ENCODE measurements around the gene TNRC6B.
"Not testable (repeated sequence)": the region's sequence is repeated elsewhere in the genome, so short reads cannot be mapped to it uniquely, and the experiment has no call there.

Gene TNRC6B

GRCh38 chr22:40213478-40213877 is 35.8 kb downstream of the TNRC6B start:
- no peak for DNase-seq (ENCODE audit: low read depth, low spot score)

- no peak for DNase-seq (ENCODE audit: low read depth, low spot score)
Observed at GRCh38 chr22:40215266-40215665, 37.5 kb downstream of the TNRC6B start.

- DNase-seq (ENCODE audit: low read depth, low spot score): no peak
Observed at GRCh38 chr22:40216041-40216756, 38.5 kb downstream of the TNRC6B start.

GRCh38 chr22:40218152-40218551 is 40.4 kb downstream of the TNRC6B start:
- DNase-seq (ENCODE audit: low read depth, low spot score): no peak

GRCh38 chr22:40218723-40219294 is 41.1 kb downstream of the TNRC6B start:
- DNase-seq (ENCODE audit: low read depth, low spot score): no peak

- no peak for DNase-seq (ENCODE audit: low read depth, low spot score)
Observed at GRCh38 chr22:40220316-40221054, 42.8 kb downstream of the TNRC6B start.

GRCh38 chr22:40221055-40221414 is 43.3 kb downstream of the TNRC6B start:
- no peak for DNase-seq (ENCODE audit: low read depth, low spot score)

- not testable (repeated sequence) for DNase-seq (ENCODE audit: low read depth, low spot score)
Observed at GRCh38 chr22:40222979-40223378, 45.3 kb downstream of the TNRC6B start.

GRCh38 chr22:40224702-40225101 is 47.0 kb downstream of the TNRC6B start:
- DNase-seq (ENCODE audit: low read depth, low spot score): no peak

- no peak for DNase-seq (ENCODE audit: low read depth, low spot score)
Observed at GRCh38 chr22:40226620-40227019, 48.9 kb downstream of the TNRC6B start.

- DNase-seq (ENCODE audit: low read depth, low spot score): no peak
Observed at GRCh38 chr22:40231618-40232313, 54.0 kb downstream of the TNRC6B start.

- no peak for DNase-seq (ENCODE audit: low read depth, low spot score)
Observed at GRCh38 chr22:40232624-40233023, 54.9 kb downstream of the TNRC6B start.

GRCh38 chr22:40233886-40234285 is 56.2 kb downstream of the TNRC6B start:
- no peak for DNase-seq (ENCODE audit: low read depth, low spot score)

GRCh38 chr22:40234658-40235057 is 56.9 kb downstream of the TNRC6B start:
- no peak for DNase-seq (ENCODE audit: low read depth, low spot score)

GRCh38 chr22:40235308-40235707 is 57.6 kb downstream of the TNRC6B start:
- no peak for DNase-seq (ENCODE audit: low read depth, low spot score)

GRCh38 chr22:40236131-40236665 is 58.5 kb downstream of the TNRC6B start:
- no peak for DNase-seq (ENCODE audit: low read depth, low spot score)

- no peak for DNase-seq (ENCODE audit: low read depth, low spot score)
Observed at GRCh38 chr22:40237241-40237640, 59.5 kb downstream of the TNRC6B start.

GRCh38 chr22:40237788-40238424 is 60.2 kb downstream of the TNRC6B start:
- no peak for DNase-seq (ENCODE audit: low read depth, low spot score)

- peak; percentile 36 for DNase-seq (ENCODE audit: low read depth, low spot score)
Observed at GRCh38 chr22:40238425-40239344, 61.0 kb downstream of the TNRC6B start.

GRCh38 chr22:40239345-40239683 is 61.6 kb downstream of the TNRC6B start:
- no peak for DNase-seq (ENCODE audit: low read depth, low spot score)

GRCh38 chr22:40240160-40240559 is 62.4 kb downstream of the TNRC6B start:
- DNase-seq (ENCODE audit: low read depth, low spot score): no peak

All from smooth muscle cell of the brain vasculature (primary cell).